ENCODE results near the gene SLC4A3. TPM values are rescaled to one million over a fixed set of nuclear protein-coding genes. Genes with fewer than 3 reads are reported as not detected.

SLC4A3 gene
- total RNA-seq, 1 donor from 2014 or later, result not detected

- Mint-ChIP-seq H3K9me3 (no peaks in the 10 kb centered on the region), H3K36me3 (ENCODE audit: low read depth) (peaks cover 6% of the 10 kb centered on the region), H3K27ac (peak overlapping the region; percentile 96), H3K4me1 (ENCODE audit: low read depth) (peaks cover 26% of the 10 kb centered on the region), H3K4me3 (peak overlapping the region; percentile 90), H3K27me3 (ENCODE audit: insufficient read depth) (no peaks in the 10 kb centered on the region)
- DNase-seq (ENCODE audit: low spot score), result no peak
- intact Hi-C loops (cut with micrococcal nuclease), result loop anchor here (5.0 kb wide), 2 partner anchors 1031 to 1919 kb away; partner anchors contain the start of genes CNOT9 and USP37
These were observed 28.9 kb upstream of the SLC4A3 start for GRCh38 chr2:219598308-219599078.

- H3K4me1 Mint-ChIP-seq (ENCODE audit: low read depth), result peaks cover 8% of the 10 kb centered on the region
- H3K9me3 Mint-ChIP-seq, result no peaks in the 10 kb centered on the region
These were observed 23.7 kb upstream of the SLC4A3 start for GRCh38 chr2:219603771-219604170.

GRCh38 chr2:219605607-219605954 is 21.8 kb upstream of the SLC4A3 start:
- Mint-ChIP-seq H3K4me1 (ENCODE audit: low read depth) (no peaks in the 10 kb centered on the region), H3K9me3 (no peaks in the 10 kb centered on the region), H3K36me3 (ENCODE audit: low read depth) (peaks cover 21% of the 10 kb centered on the region), H3K27ac (no peak overlapping the region), H3K4me3 (no peak overlapping the region), H3K27me3 (ENCODE audit: insufficient read depth) (no peaks in the 10 kb centered on the region)
- intact Hi-C loops (cut with micrococcal nuclease), result no loop called here
- DNase-seq (ENCODE audit: low spot score), result no peak

More at GRCh38 chr2:219603771-219604170, 23.7 kb upstream of the SLC4A3 start:
- Mint-ChIP-seq H3K36me3 (ENCODE audit: low read depth) (peaks cover 24% of the 10 kb centered on the region), H3K4me3 (no peak overlapping the region), H3K27me3 (ENCODE audit: insufficient read depth) (no peaks in the 10 kb centered on the region), H3K27ac (no peak overlapping the region)
- DNase-seq (ENCODE audit: low spot score), result no peak
- intact Hi-C loops (cut with micrococcal nuclease), result no loop called here

GRCh38 chr2:219607931-219608330 is 19.5 kb upstream of the SLC4A3 start:
- DNase-seq (ENCODE audit: low spot score), result no peak
- Mint-ChIP-seq H3K27me3 (ENCODE audit: insufficient read depth) (no peaks in the 10 kb centered on the region), H3K36me3 (ENCODE audit: low read depth) (peaks cover 21% of the 10 kb centered on the region), H3K4me3 (no peak overlapping the region), H3K9me3 (no peaks in the 10 kb centered on the region), H3K4me1 (ENCODE audit: low read depth) (peaks cover 7% of the 10 kb centered on the region), H3K27ac (no peak overlapping the region)
- intact Hi-C loops (cut with micrococcal nuclease), result no loop called here

GRCh38 chr2:219608399-219608964 is 18.9 kb upstream of the SLC4A3 start:
- H3K27me3 Mint-ChIP-seq (ENCODE audit: insufficient read depth), result no peaks in the 10 kb centered on the region
- H3K36me3 Mint-ChIP-seq (ENCODE audit: low read depth), result peaks cover 21% of the 10 kb centered on the region
- no peak overlapping the region for H3K27ac Mint-ChIP-seq
- DNase-seq (ENCODE audit: low spot score), result no peak
- H3K4me3 Mint-ChIP-seq, result no peak overlapping the region
- H3K4me1 Mint-ChIP-seq (ENCODE audit: low read depth), result peaks cover 7% of the 10 kb centered on the region
- intact Hi-C loops (cut with micrococcal nuclease), result no loop called here
- H3K9me3 Mint-ChIP-seq, result no peaks in the 10 kb centered on the region

- intact Hi-C loops (cut with micrococcal nuclease), result no loop called here
These were observed 18.2 kb upstream of the SLC4A3 start for GRCh38 chr2:219609149-219609750.

GRCh38 chr2:219611306-219611705 is 16.1 kb upstream of the SLC4A3 start:
- Mint-ChIP-seq H3K36me3 (ENCODE audit: low read depth) (peaks cover 16% of the 10 kb centered on the region), H3K4me1 (ENCODE audit: low read depth) (peaks cover 7% of the 10 kb centered on the region), H3K27ac (no peak overlapping the region), H3K4me3 (no peak overlapping the region), H3K27me3 (ENCODE audit: insufficient read depth) (no peaks in the 10 kb centered on the region), H3K9me3 (no peaks in the 10 kb centered on the region)
- intact Hi-C loops (cut with micrococcal nuclease), result no loop called here
- no peak for DNase-seq (ENCODE audit: low spot score)

More at GRCh38 chr2:219609149-219609750, 18.2 kb upstream of the SLC4A3 start:
- peaks cover 16% of the 10 kb centered on the region for H3K36me3 Mint-ChIP-seq (ENCODE audit: low read depth)
- no peaks in the 10 kb centered on the region for H3K9me3 Mint-ChIP-seq
- H3K4me1 Mint-ChIP-seq (ENCODE audit: low read depth), result peaks cover 7% of the 10 kb centered on the region
- no peak overlapping the region for H3K4me3 Mint-ChIP-seq
- H3K27me3 Mint-ChIP-seq (ENCODE audit: insufficient read depth), result no peaks in the 10 kb centered on the region
- no peak overlapping the region for H3K27ac Mint-ChIP-seq
- no peak for DNase-seq (ENCODE audit: low spot score)

GRCh38 chr2:219611866-219612576 is 15.4 kb upstream of the SLC4A3 start:
- no peak overlapping the region for H3K4me3 Mint-ChIP-seq

GRCh38 chr2:219612577-219613286 is 14.7 kb upstream of the SLC4A3 start:
- intact Hi-C loops (cut with micrococcal nuclease), result no loop called here
- H3K27me3 Mint-ChIP-seq (ENCODE audit: insufficient read depth), result no peaks in the 10 kb centered on the region
- DNase-seq (ENCODE audit: low spot score), result no peak
- no peak overlapping the region for H3K4me3 Mint-ChIP-seq
- peaks cover 7% of the 10 kb centered on the region for H3K4me1 Mint-ChIP-seq (ENCODE audit: low read depth)
- H3K36me3 Mint-ChIP-seq (ENCODE audit: low read depth), result peaks cover 11% of the 10 kb centered on the region
- H3K27ac Mint-ChIP-seq, result peak overlapping the region; percentile 3
- no peaks in the 10 kb centered on the region for H3K9me3 Mint-ChIP-seq

More at GRCh38 chr2:219611866-219612576, 15.4 kb upstream of the SLC4A3 start:
- intact Hi-C loops (cut with micrococcal nuclease), result no loop called here
- Mint-ChIP-seq H3K4me1 (ENCODE audit: low read depth) (peaks cover 7% of the 10 kb centered on the region), H3K9me3 (no peaks in the 10 kb centered on the region), H3K27ac (peak overlapping the region; percentile 3), H3K36me3 (ENCODE audit: low read depth) (peaks cover 13% of the 10 kb centered on the region), H3K27me3 (ENCODE audit: insufficient read depth) (no peaks in the 10 kb centered on the region)
- DNase-seq (ENCODE audit: low spot score), result no peak

GRCh38 chr2:219613461-219614070 is 13.9 kb upstream of the SLC4A3 start:
- intact Hi-C loops (cut with micrococcal nuclease), result no loop called here
- DNase-seq (ENCODE audit: low spot score), result no peak
- no peaks in the 10 kb centered on the region for H3K27me3 Mint-ChIP-seq (ENCODE audit: insufficient read depth)
- H3K9me3 Mint-ChIP-seq, result no peaks in the 10 kb centered on the region
- no peak overlapping the region for H3K27ac Mint-ChIP-seq
- H3K4me3 Mint-ChIP-seq, result no peak overlapping the region
- H3K36me3 Mint-ChIP-seq (ENCODE audit: low read depth), result peaks cover 11% of the 10 kb centered on the region
- H3K4me1 Mint-ChIP-seq (ENCODE audit: low read depth), result peaks cover 7% of the 10 kb centered on the region

GRCh38 chr2:219614076-219614860 is 13.2 kb upstream of the SLC4A3 start:
- intact Hi-C loops (cut with micrococcal nuclease), result no loop called here
- peaks cover 11% of the 10 kb centered on the region for H3K36me3 Mint-ChIP-seq (ENCODE audit: low read depth)
- no peaks in the 10 kb centered on the region for H3K27me3 Mint-ChIP-seq (ENCODE audit: insufficient read depth)
- no peak overlapping the region for H3K27ac Mint-ChIP-seq
- DNase-seq (ENCODE audit: low spot score), result no peak
- no peaks in the 10 kb centered on the region for H3K9me3 Mint-ChIP-seq
- peaks cover 7% of the 10 kb centered on the region for H3K4me1 Mint-ChIP-seq (ENCODE audit: low read depth)
- H3K4me3 Mint-ChIP-seq, result no peak overlapping the region
